Heart right ventricle (tissue), 16 donors: ENCODE data around the gene RBM38. TPM values are rescaled to one million over a fixed set of nuclear protein-coding genes. Genes with fewer than 3 reads are reported as not detected.

ENCODE experiments used
- ATAC-seq, 8 donors: fragments of 200-7000 bp; cut with Tn5 transposase; one replicate each; pipeline ENCODE4 v1.9.1; 2020; ENCODE audit warnings: mild to moderate bottlenecking in 8 of 8, moderate library complexity in 8 of 8, moderate number of reproducible peaks in 1 of 8
- DNase-seq, 2 donors: peaks; one replicate each; pipeline ENCODE4 v3.0.0-alpha.2; 2020
- H3K27ac ChIP-seq, 10 donors: fragments of 200-600 bp; sonication (generic) in 2 of 10; one replicate each; pipeline versions ENCODE4 v1.5.0 to v1.8.0; 2020 to 2022; ENCODE audit warnings: mild to moderate bottlenecking in 3 of 10
- H3K27me3 ChIP-seq, 7 donors: fragments of 200-600 bp; one replicate each; pipeline ENCODE4 v1.8.0; 2021 to 2022; ENCODE audit warnings: mild to moderate bottlenecking in 2 of 7
- H3K36me3 ChIP-seq, 9 donors: fragments of 200-600 bp; sonication (generic) in 1 of 9; one replicate each; pipeline versions ENCODE4 v1.5.0 to v1.8.0; 2020 to 2022; ENCODE audit warnings: mild to moderate bottlenecking in 2 of 9
- H3K4me1 ChIP-seq, 9 donors: fragments of 200-600 bp; sonication (generic) in 1 of 9; one replicate each; pipeline versions ENCODE4 v1.5.0 to v1.8.0; 2020 to 2022; ENCODE audit warnings: mild to moderate bottlenecking in 4 of 9
- H3K4me3 ChIP-seq, 10 donors: fragments of 200-600 bp; sonication (generic) in 2 of 10; one replicate each; pipeline versions ENCODE4 v1.5.0 to v1.8.0; 2020 to 2022; ENCODE audit warnings: mild to moderate bottlenecking in 7 of 10, moderate library complexity in 2 of 10
- H3K9me3 ChIP-seq, 11 donors: fragments of 200-600 bp in 10 of 11; sonication (generic) in 2 of 11; one replicate each; pipeline versions ENCODE4 v1.5.0 to v1.8.0; 2013 to 2022; ENCODE audit warnings: mild to moderate bottlenecking in 2 of 11, control low read depth in 1 of 11, moderate library complexity in 1 of 11
- CTCF ChIP-seq, 9 donors: fragments of 200-600 bp; sonication (generic) in 2 of 9; IDR thresholded peaks; one replicate each; pipeline versions ENCODE4 v1.5.0 to v1.8.0; 2021 to 2022; ENCODE audit warnings: antibody characterized with exemption in 9 of 9, mild to moderate bottlenecking in 5 of 9, moderate library complexity in 1 of 9
- WGBS, 2 donors: extraction: QIAGEN DNeasy Blood & Tissue Kit; methylation state at CpG; one replicate each; pipeline ENCODE4 v1.1.7; 2013; ENCODE audit warnings: inconsistent platforms in 1 of 2; 5-methylcytosine and 5-hydroxymethylcytosine counted together
- intact Hi-C, 10 donors: fragments of 100-400 bp; cut with DNase I; formaldehyde crosslinking; loops; one replicate each; pipeline versions ENCODE4 v1.11.1 to v1.14.2; 2022
- polyA plus RNA-seq, 2 donors: library from polyadenylated mRNA; stranded (reverse); fragments of 200-250 nt; gene quantifications; one replicate each; pipeline ENCODE4 v1.2.3, GENCODE V29; 2013
- total RNA-seq, 10 donors: library from RNA; stranded (reverse); fragmentation: NEBNext Ultra II Directional in 3 of 10; extraction: Animal tissue kit (Norgen Biotek cat#: 25700) in 3 of 10; gene quantifications; one replicate each; pipeline versions ENCODE4 v1.2.1 to v1.2.4, GENCODE V29; 2021 to 2023
- donor health status: Arrhythmogenic right ventricular cardiomyopathy.
- donor health status: ischemic (EF 13 %, LVEDD 7.1; RV severe dilation, severe dysfunction).
- donor health status: healthy with polysubstance abuse.
- donor health status: DM: no; HTN: yes; CAD: no.
- donor health status: DM: no; HTN: no; CAD: no.
- donor health status: ischemic (EF 25% LVEDD 6.9; RV normal size, moderate dysfunction).
- donor health status: ischemic (EF 25% LVEDD 5.7; RV mildly dilated, moderate dysfunction).
- donor health status: healthy.
- donor health status: DM: yes; HTN: yes; CAD: no.
- donor health status: Ischemic cardiomyopathy.
- donor health status: ischemic (EF 35%, LVEDD 5.7; RV mildly dilated, moderate dysfunction).
- donor health status: nonischemic (EF 11% LVEDD 7.7; RV severe dilation, severe dysfunction).
- donor health status: DM: yes; HTN: yes; CAD: no.
- donor health status: PGD.
- donor health status: ischemic (EF 29% LVEDD 5.4; RV normal size, mild dysfunction).
- donor health status: nonischemic (EF 23%, LVEDD 6.1; RV moderate dilation, normal function).

The RBM38 gene
- total and polyA plus RNA-seq, 12 donors: 35.5 to 119 (median 50.2) TPM

DNA sequence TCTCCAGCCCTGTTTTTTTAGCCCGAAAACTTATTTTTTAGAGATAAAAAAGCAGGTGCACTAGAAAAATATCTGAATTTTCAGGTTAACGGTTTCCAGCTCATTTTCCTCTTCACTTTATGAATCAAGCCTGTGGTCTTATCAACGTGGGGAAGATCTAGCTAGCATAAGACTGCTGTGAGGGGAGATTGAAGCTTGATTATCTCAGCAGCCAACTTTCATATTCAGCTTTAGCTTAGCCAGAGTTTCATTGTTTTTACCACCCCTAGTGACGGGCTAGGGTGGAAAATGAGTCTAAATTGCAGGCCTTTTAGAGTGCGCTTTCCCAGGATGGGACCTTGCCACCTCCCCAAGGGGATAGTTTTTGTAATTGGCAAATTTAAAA is 11.9 kb upstream of the RBM38 start:
- Histone ChIP-seq H3K27me3 (no peaks in the 10 kb centered on the region), H3K4me3 (no peak overlapping the region), H3K4me1 (peaks cover 0 to 21% (median 10%) of the 10 kb centered on the region in 9 donors), H3K9me3 (no peaks in the 10 kb centered on the region), H3K36me3 (peaks cover 0 to 69% (median 10%) of the 10 kb centered on the region in 9 donors), H3K27ac (no peak overlapping the region)
- TF ChIP-seq CTCF (IDR thresholded peaks at IDR 0.05): no peak
- no peak for ATAC-seq
- WGBS, 2 donors: 84 to 86% methylated on average over 5 of the region's 5 CpGs
- intact Hi-C loops: loop anchor here in 2 of 10 donors (10.0 kb wide), 1 partner anchor 216 kb away; no protein-coding TSS in a partner anchor
- DNase-seq: no peak

- Histone ChIP-seq H3K27ac (no peak overlapping the region), H3K36me3 (peaks cover 0 to 63% (median 14%) of the 10 kb centered on the region in 9 donors), H3K4me3 (no peak overlapping the region), H3K4me1 (peaks cover 6 to 20% (median 13%) of the 10 kb centered on the region in 9 donors), H3K27me3 (no peaks in the 10 kb centered on the region), H3K9me3 (no peaks in the 10 kb centered on the region)
- intact Hi-C loops: loop anchor here in 8 of 10 donors (2.0 to 10.0 kb wide), 4 partner anchors 117 to 835 kb away; no protein-coding TSS in a partner anchor
- 86 to 89% methylated on average over 10 of the region's 10 CpGs for whole genome bisulfite sequencing, 2 donors
- ATAC-seq (no peak), DNase-seq (no peak)
- TF ChIP-seq CTCF (IDR thresholded peaks at IDR 0.05): no peak
Measured at GRCh38 chr20:57380081-57380750, 11.0 kb upstream of the RBM38 start.

GRCh38 chr20:57381596-57382503 is 9.3 kb upstream of the RBM38 start:
- peak; percentile 87 to 97 (median 94) for TF ChIP-seq CTCF (IDR thresholded peaks at IDR 0.05)
- Histone ChIP-seq H3K27ac (no peak overlapping the region), H3K27me3 (no peaks in the 10 kb centered on the region), H3K4me3 (no peak overlapping the region), H3K36me3 (peaks cover 0 to 47% (median 6%) of the 10 kb centered on the region in 9 donors), H3K4me1 (peaks cover 7 to 20% (median 14%) of the 10 kb centered on the region in 9 donors), H3K9me3 (peaks cover 0 to 4% (median 0%) of the 10 kb centered on the region in 11 donors)
- DNase-seq (peak; percentile 82 to 84), ATAC-seq (peak; percentile 9 to 76 (median 50))
- 45 to 47% methylated on average over 20 of the region's 20 CpGs for WGBS, 2 donors
- intact Hi-C loops: loop anchor here (1.0 to 10.0 kb wide), 7 partner anchors 111 to 833 kb away; no protein-coding TSS in a partner anchor

DNA sequence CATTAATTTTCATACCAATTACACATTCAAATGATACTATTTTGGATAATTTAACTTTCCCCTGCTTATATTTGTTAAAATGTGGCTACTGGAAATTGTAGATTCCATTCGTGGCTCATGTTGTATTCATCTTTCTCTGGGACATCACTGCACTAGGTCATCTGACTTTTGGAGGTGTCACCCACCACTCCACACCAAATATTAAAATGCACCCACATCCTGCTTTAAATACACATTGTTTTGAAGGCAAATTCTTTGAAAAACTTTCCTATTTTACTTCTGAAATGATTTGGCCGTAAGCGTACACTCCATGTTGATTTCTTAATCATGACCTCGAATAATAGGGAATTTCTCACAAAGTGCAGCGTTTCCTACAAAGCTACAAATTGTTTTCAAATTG is 8.7 kb upstream of the RBM38 start:
- ATAC-seq (no peak), DNase-seq (no peak)
- H3K9me3 ChIP-seq: peaks cover 0 to 4% (median 0%) of the 10 kb centered on the region in 11 donors
- WGBS, 2 donors: 89 to 93% methylated on average over 5 of the region's 5 CpGs
- H3K27ac ChIP-seq: no peak overlapping the region
- no peak for TF ChIP-seq CTCF (IDR thresholded peaks at IDR 0.05)
- intact Hi-C loops: loop anchor here in 9 of 10 donors (1.0 to 10.0 kb wide), 6 partner anchors 111 to 832 kb away; no protein-coding TSS in a partner anchor
- H3K4me1 ChIP-seq: peaks cover 7 to 20% (median 14%) of the 10 kb centered on the region in 9 donors
- H3K27me3 ChIP-seq: no peaks in the 10 kb centered on the region
- H3K4me3 ChIP-seq: no peak overlapping the region
- H3K36me3 ChIP-seq: peaks cover 0 to 40% (median 0%) of the 10 kb centered on the region in 9 donors
